Amniotic stem cell (primary cell): Measurements from ENCODE around the gene SLC6A19.
"Not testable (repeated sequence)": the region's sequence is repeated elsewhere in the genome, so short reads cannot be mapped to it uniquely, and the experiment has no call there.

Source experiments
- DNase-seq: peaks from one replicate; lab custom pipeline; 2025; lab: John Stamatoyannopoulos, UW

The SLC6A19 gene

DNA sequence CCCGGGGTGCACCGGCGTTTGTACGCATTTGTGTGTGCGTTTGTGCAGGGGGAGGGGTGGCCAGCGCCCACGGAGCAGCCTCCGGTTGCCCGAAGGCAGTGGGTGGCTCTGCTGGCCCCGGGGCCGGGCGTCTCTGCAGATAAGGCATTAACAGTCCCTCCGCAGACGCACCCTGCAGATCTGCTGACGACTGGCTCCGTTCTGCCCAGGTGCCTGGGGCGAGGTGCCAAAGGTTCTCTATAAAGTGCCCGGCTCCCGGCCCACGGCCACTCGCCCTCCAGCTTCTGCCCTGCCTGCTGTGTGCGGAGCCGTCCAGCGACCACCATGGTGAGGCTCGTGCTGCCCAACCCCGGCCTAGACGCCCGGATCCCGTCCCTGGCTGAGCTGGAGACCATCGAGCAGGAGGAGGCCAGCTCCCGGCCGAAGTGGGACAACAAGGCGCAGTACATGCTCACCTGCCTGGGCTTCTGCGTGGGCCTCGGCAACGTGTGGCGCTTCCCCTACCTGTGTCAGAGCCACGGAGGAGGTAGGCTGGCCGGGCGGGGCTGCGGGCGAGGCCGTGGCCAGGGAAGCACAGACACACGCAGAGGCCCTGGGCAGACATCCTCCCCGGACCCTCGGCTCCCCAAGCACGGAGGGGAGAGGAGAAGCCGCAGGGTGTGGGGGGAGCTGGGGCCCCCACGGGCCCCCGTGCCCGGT lies at the start of gene SLC6A19:
Gene SLC6A19, plus strand, starts transcription at position 269 of the 699 bp plus-strand sequence. Its CDS starts 56 bp downstream, at position 325.
- no peak for DNase-seq

DNA sequence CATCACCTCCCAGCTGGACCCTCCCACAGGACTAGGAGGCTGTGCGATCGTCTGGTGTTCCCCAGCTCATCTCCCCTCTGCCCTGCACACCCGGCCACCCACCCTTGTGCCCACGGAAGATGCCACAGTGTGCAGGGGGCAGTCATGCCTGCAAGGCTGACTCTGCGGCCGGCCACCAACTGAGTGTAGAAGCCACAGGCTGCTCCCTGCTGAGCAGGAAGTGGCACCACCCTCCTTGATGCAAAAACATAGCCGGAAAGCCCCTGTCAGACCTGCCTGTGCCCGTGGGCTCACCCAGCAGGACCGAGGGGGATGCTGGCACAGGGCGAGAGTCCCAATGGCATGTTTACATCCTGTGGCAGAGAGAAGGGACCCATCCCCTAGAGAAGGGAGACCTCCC lies 49.2 kb upstream of the SLC6A19 start:
- DNase-seq = no peak

DNA sequence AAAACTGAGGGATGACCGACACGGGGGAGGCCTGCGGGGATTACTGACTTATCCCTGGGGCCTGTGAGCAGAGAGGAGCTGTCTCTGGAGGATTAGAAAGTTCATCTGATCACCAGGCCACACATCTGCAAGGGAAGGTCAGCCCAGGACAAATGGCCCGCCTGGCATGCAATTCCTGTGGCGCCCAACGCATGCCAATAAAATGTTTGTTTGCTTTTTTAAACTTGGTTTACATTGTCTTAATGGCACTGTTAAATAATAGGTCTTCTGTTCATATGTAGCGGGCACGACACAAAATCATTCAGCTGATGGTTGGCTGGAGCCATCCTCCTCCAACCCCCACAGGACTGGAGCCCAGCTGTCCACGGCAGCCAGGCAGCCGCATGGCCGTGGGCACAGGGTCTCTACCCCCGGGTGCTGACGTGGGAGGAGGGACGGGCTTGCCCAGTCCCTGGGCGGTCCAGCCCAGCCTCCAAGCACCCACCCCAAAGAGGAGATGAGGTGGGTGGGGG lies 48.6 kb upstream of the SLC6A19 start:
- no peak for DNase-seq

DNA sequence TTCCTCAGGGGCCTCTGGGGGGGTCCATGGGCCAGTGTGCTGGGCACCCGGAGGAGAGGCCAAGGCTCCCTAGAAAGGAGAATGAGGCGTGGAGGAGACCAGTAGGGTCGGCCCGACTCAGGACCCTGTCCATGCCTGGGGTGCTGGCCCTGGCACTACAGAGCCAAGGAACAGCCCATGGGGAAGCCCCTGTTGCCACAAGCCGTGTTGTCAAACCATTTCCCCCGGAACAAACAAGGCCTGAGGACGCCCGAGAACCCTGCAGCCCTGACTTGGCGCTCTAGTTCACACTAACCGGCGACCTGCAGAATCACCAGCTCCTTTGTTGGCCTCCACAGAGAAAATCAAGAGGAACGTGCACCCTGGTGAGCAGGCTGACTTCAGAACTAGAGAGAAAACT lies 48.0 kb upstream of the SLC6A19 start:
- DNase-seq = no peak

- DNase-seq = no peak
Observed at GRCh38 chr5:1155191-1156032, 46.0 kb upstream of the SLC6A19 start.

- no peak for DNase-seq
Observed at GRCh38 chr5:1156033-1156753, 45.2 kb upstream of the SLC6A19 start.

GRCh38 chr5:1156754-1157460 lies 44.5 kb upstream of the SLC6A19 start:
- DNase-seq = no peak

GRCh38 chr5:1157461-1157986 lies 43.9 kb upstream of the SLC6A19 start:
- not testable (repeated sequence) for DNase-seq

DNA sequence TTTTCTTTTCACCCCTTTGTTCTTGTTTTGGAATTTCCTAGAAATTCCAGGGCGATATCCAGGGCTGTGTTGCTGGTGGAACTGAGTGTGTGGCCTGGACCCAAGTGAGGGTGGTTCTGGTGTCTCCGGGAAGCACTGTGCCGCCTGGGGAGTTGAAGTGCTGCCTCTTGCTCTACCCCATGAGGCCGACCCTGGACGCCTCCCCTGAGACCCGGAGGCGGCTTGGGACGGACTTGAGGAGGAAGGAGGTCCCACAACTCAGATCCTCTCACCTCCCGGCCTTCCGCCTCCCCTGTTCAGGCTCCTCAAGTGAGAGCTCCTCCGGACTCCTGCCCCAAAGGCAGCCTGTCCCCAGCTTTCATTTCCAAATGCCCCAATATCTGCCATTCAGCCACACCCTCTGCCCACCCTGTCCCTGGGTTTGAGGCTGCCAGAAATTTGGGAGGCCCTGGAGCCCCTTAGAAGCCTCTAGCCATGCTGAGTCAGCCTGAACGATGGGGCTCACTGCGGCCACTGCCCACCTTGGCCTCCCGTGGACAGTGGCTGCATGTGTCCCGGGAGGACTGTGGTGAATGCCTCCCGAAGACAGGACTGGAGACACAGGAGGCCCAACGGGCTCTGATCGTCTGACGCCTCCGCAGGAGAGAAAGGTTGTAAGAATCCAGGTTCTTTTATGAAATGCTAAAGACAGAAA lies 42.6 kb upstream of the SLC6A19 start:
- no peak for DNase-seq

DNA sequence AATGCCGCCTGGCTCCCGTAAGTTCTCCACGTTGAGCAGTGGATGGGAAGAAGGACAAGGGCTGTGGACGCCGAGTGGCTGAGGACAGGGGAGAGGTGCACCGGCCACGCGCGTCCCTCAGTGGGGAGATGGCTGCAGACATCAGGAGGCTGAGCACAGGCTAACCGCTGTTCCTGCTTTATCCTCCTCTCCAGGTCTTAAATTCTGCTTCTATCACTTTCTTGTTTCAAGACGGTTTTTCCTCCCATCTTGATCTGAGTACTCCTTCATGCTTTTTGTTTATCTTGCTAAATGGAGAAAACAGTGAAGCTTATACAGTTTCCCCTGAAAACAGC lies 42.1 kb upstream of the SLC6A19 start:
- no peak for DNase-seq

GRCh38 chr5:1159774-1160406 lies 41.5 kb upstream of the SLC6A19 start:
- DNase-seq = no peak

GRCh38 chr5:1161108-1161832 lies 40.1 kb upstream of the SLC6A19 start:
- DNase-seq = no peak

- DNase-seq = no peak
Observed at GRCh38 chr5:1161833-1162229, 39.6 kb upstream of the SLC6A19 start.

DNA sequence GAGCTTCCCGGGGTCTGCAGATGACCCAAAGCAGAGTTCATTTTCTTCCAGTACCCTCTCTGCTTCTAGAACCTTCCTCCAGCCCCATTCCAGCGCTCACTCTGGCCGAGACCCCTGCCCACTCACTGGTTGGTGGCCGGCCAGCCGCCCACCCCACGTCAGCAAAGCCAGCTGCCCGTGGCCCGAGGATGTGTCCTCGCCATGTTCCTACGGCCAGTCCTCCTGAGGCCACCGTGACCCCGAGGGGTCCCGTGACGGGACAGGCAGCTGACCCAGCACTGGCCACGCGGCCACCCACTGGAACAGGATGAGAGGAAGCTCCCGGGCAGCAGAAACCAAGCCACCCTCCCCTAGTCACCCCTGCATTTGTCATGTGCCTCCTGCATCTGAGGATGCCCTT lies 39.1 kb upstream of the SLC6A19 start:
- no peak for DNase-seq

DNA sequence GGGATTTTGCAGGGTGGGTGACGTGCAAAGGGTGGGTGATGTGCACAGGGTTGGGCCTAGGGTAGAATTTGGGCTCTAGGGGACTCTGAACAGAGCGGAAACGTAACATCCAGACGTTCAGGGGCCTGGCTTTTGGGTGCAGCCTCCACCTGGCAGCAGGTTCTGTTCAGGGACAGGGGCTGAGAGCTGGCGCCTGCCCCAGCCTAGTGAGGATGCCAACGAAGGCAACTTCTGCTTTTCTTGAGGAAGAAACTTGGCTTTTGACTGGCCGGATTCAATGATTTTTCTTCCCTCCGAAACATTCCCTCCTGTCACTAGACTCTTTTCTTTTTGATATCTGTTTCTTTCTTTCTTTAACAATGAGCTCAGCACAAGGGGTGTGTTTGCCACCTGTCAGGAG lies 38.6 kb upstream of the SLC6A19 start:
- DNase-seq = no peak

- no peak for DNase-seq
Observed at GRCh38 chr5:1163366-1163765, 38.0 kb upstream of the SLC6A19 start.

DNA sequence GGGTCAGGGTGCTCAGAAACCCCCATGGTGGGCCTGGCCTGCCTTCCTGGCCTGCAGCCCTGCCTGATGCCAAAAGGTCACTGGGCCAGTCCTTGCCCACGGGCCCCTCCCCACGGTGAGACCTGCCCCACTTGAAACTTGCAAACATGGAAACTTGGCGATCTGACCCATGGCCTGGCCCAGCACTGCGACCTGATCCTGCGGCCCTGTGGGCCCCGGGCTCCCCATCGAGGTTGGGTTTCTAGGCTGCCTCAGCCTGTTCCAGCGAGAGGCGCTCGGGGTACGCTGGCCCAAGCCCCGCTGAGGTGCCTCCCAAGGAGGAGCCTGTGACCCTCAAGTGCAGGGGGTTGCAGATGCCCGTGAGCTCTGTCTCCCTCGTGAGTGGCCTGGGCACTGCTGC lies 37.5 kb upstream of the SLC6A19 start:
- no peak for DNase-seq

GRCh38 chr5:1164696-1165630 lies 36.4 kb upstream of the SLC6A19 start:
- no peak for DNase-seq

- DNase-seq = no peak
Observed at GRCh38 chr5:1165864-1166263, 35.5 kb upstream of the SLC6A19 start.
